Omental fat pad (tissue), 4 donors: ENCODE results near the gene LRP2. TPM values are rescaled to one million over a fixed set of nuclear protein-coding genes. Genes with fewer than 3 reads are reported as not detected.

Source experiments
- ATAC-seq: fragments of 150-250 bp; one replicate; pipeline ENCODE4 v1.9.1; 2016; ENCODE audit warnings: mild to moderate bottlenecking, moderate library complexity; ENCODE audit not compliant: low FRiP score
- DNase-seq: peaks from one replicate; pipeline ENCODE4 v3.0.0-alpha.2; 2019; ENCODE audit warnings: low spot score
- CTCF ChIP-seq, 3 donors: fragments of 450-650 bp; IDR thresholded peaks; one replicate each; pipeline ENCODE4 v1.5.1; 2016 to 2017; ENCODE audit warnings: antibody characterized with exemption in 3 of 3, mild to moderate bottlenecking in 3 of 3, moderate library complexity in 2 of 3
- total RNA-seq, 4 donors: library from RNA; depleted of rRNA; stranded (reverse); fragments of >200 nt; gene quantifications; one replicate each; pipeline ENCODE4 v1.1.0, GENCODE V29; 2016

Gene LRP2
- total RNA-seq, 4 donors from 2014 or later, result 12.2 to 58.3 (median 14.1) TPM; not detected in 1

GRCh38 chr2:169348321-169349024, 13.9 kb downstream of the LRP2 start:
- DNase-seq (no peak), ATAC-seq (no peak)
- TF ChIP-seq CTCF (IDR thresholded peaks at IDR 0.05), result no peak

GRCh38 chr2:169345486-169346437, 16.6 kb downstream of the LRP2 start:
- TF ChIP-seq CTCF (IDR thresholded peaks at IDR 0.05), result no peak
- DNase-seq (no peak), ATAC-seq (no peak)

GRCh38 chr2:169344736-169345485, 17.4 kb downstream of the LRP2 start:
- DNase-seq, result no peak
- ATAC-seq, result no peak
- no peak for TF ChIP-seq CTCF (IDR thresholded peaks at IDR 0.05)

GRCh38 chr2:169343202-169343601, 19.1 kb downstream of the LRP2 start:
- TF ChIP-seq CTCF (IDR thresholded peaks at IDR 0.05), result no peak
- no peak for ATAC-seq
- no peak for DNase-seq

GRCh38 chr2:169339657-169340056, 22.7 kb downstream of the LRP2 start:
- no peak for DNase-seq
- ATAC-seq, result no peak
- TF ChIP-seq CTCF (IDR thresholded peaks at IDR 0.05), result no peak

GRCh38 chr2:169336695-169337094, 25.6 kb downstream of the LRP2 start:
- TF ChIP-seq CTCF (IDR thresholded peaks at IDR 0.05), result no peak
- DNase-seq (no peak), ATAC-seq (no peak)
